SKM-1 (cell line): Measurements from ENCODE around the gene C3orf85.
"Not testable (repeated sequence)": the region's sequence is repeated elsewhere in the genome, so short reads cannot be mapped to it uniquely, and the experiment has no call there.

Experiments used
- DNase-seq: peaks from one replicate; lab custom pipeline; 2025; ENCODE audit not compliant: unreplicated experiment; lab: John Stamatoyannopoulos, UW

Gene C3orf85, protein sequence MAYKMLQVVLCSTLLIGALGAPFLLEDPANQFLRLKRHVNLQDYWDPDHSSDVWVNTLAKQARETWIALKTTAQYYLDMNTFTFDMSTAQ

DNA sequence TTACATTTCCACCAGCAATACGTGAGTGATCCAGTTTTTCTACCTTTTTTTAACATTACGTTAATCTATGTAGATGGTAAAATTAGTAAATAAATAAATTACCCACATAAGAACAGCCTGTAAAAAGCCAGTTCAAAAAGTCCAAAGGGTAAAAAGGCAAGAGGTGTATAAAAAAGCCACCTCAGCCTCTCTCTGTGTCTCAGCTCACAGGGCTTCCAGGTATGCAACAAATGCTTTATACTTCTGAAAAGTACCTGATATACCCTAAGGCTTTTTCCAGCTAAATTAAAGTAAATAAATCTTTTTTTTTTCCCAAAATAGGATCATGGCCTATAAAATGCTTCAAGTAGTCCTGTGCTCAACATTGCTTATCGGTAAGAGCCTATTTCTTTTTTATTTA, at the start of gene C3orf85:
TSS of gene C3orf85 (plus strand) at position 197 of the 400 bp plus-strand sequence. CDS start at position 326, 129 bp downstream.
- DNase-seq = no peak

DNA sequence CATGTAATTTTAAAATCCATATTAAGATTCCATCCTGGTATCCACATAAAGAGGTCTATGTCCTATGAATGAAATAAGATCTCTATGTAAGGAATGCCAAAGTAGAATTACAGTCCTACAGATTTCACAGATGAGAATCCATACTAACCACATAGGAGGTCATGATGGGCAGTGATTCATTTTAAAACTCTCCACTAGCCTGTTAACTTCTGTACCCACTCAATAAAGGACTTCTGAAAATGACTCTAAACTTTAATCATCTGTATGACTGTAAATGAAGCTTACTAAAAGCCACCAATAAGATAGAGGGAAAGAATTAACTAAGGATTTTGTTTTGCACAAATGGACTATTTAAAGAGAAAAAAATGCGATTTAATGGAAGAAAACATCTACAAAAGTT, 47.3 kb upstream of the C3orf85 start:
- no peak for DNase-seq

DNA sequence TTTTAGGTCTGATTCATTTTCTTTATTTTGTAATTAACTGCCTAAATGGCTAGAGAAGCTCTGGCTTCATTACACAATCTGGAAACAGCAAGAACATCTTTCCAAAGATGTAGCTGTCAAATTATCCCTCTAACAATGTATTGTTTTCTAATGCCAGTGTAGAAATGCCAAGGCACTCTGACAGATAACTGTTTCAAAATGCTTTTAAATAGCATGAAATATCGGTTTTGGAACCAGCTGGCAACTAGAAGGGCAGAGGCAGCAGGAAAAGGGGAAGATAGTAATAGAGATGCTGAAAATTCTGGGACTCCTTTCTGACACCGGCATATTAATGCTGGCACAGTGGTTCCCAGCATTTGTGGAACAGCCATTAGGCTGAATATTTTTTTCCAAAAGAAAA, 44.7 kb upstream of the C3orf85 start:
- DNase-seq = no peak

DNA sequence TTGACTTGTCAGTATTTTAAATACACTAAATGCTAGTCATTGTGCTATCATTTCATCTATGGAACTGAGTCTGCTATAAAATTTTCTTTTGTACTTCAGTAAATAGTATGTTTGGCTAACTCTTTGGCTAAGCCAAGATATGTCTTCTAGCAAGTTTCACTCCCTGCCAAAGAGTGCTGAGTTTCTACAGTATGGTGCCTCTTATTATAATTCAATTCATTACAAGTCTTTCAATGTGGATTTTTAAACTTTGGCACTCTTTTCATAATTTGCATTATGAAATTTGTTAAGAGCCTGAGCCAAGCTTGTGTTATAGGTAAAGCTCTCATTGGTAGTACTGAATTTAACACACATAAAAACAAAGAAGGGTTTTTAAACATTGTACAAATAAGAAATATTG, 43.0 kb upstream of the C3orf85 start:
- DNase-seq = no peak

DNA sequence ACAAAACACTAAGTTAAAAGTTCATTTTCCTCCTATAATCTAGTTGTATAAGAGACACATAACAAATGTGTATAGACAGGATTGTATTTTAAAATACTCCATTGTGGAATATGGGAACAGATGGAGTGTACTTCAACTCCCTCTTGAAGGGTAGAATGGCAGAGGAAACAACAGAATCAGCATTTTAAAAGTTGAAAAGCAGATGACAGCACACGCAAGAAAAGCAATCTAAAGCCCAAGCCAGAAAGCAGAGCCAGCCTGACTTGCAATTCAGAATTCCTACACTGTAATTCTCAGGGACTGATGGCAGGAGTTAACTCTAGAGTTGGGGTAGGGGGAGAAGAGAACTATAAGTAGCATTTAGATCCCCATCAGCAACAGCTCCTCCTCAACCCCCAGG, 41.4 kb upstream of the C3orf85 start:
- no peak for DNase-seq

DNA sequence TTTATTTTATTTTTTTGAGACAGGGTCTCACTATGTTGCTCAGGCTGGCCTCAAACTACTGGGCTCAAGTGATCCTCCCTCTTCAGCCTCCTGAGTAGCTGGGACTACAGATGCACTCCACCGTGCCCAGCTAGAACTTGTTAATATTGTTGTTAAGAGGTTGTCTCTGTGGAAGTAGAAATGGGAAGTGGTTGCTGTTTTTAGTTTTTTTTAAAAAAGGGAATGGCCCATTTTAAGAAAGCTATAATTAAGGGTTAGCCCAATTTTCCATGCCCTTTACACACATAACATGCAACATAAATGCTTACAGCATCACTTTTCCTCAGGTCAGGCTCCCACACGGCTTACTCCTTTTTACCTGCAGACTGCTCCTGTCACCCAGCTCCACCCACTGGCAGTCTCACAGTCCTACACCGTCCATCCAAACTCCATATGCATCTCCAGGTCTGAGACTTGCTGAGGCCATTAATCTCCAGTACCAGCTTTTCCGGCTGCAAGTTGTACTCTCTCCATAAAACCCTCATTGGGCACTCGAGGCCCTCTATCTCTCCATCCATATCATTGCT, 38.4 kb upstream of the C3orf85 start:
- DNase-seq = no peak

DNA sequence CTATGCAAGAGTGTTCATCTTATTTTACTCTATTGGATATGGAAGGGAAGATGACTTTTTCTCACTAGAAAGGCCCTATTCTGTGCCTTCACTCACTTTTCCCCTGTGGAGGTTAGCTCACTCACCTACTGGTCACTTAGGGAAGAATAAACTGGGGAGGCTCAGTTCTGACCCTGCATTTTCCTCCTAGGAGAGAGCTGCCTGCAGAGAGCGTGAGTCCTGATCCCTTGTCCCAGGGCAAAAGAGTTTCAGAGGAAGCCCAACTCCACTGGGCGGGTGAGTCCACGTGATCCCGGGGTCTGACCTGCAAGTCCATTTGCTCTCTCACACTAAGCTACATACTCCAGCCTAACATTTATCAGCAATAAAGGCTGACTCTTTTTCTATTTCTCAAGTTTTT, 26.9 kb upstream of the C3orf85 start:
- DNase-seq = no peak

DNA sequence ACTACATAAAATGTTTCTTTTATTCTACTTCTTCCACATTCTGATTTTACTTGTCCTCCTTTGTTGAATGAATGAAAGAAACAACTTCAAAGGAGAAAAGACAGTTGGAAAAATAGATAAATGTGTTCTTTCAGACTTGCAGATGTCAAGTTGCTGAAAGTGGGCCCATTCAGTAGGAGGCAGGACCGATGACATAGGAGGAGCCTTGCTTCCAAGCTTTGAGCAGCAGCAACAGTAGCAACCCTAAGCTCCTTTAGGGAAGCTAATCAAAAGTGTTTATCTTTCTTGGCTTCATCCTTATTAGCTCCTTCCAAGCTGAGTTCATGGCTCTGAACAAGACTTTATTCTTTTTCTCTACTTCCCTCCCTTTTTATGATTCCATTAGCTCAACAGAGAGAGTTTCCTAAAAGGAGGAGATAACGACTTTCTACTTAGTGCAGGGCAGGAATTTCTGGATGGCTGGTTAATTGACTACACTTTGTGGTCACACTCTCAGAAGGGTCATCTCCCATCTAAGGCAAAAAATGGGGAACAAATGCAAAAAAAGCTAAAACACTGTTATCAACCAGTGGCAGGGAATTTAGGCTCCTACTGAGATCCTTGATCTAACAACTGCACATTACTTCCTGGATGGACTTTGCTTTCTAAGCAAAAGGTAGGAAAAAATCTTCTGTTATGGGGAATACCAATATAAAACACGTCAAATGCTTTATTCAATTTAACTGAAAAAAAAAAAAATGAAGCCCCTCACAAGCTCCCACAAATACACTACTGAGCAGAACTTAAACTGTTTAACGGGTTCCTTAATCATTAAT, 23.4 kb upstream of the C3orf85 start:
- DNase-seq = no peak

DNA sequence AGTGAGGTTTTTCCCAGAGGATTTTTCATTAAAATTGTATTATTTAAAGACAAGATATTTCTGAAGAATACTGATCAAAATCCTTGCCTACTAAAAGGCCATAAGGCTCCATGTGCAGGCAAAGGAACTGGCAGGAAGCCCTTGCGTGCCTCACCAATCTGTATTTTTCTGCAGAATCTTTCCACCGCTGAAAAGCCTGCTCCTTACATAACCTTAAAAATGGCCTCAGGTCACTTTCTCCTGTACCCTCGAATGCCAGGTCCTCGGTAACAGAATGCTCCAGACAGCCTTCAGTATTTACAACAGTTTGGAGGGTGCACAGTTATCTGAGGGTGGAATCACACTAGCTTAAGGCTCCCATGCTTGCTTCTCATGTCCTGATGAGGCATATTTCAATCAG, 21.8 kb upstream of the C3orf85 start:
- no peak for DNase-seq

DNA sequence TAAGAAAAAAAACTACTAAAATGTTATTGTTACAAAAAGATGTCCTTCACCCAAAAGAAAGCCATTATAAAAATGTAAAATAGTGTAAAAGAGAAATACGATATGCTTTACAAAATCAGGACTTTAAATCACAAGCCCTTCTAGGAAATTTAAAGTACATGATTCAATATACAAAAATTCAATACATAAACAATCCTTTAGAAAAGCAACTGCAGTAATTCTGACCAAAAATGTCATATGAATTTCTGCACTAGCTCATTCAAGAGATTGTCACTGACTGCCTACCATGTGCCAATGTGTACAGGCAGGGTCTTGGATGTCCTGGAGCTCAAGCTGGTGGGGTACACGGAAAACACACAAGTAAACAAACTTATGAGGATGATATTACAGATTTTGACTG, 21.1 kb upstream of the C3orf85 start:
- DNase-seq = no peak

DNA sequence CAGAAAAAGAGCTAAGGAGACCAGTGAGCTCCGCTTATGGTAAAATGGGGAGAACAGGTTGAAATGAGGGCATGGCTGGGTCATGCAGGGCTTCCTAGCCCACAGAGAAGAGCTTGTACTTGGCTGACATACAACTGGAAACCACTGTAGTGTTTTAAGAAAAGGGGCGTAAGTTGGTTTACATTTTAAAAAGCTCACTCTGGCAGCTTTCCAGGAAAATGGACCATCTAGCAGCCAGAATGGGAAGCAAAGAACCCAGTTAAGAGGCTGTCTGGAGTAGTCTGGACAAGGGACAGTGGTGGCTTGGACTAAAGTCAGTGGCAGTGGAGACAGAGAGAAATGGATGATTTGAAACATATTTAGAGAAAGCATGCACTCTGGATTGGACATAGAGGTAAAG, 20.5 kb upstream of the C3orf85 start:
- no peak for DNase-seq

DNA sequence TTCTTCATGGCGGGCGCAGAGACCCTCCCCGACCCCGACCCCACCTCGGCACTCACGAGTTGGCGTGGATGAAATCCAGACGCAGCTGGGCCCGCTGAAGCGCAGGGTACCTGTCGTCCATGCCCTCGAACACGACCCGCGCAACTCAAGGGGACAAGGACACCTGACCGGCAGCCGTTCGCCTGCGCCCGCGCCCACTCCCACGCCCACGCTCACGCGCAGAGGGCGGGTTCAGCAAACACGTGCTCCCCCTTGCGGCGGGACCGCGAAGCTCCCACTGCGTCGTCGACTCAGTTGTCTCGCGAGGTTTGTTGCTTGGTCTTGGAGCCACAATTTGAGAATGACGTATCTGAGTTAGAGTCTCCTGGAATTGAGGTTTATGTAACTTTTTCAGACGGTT, 18.6 kb upstream of the C3orf85 start, which contains the start of gene MORC1:
TSS of gene MORC1 (minus strand) at position 196 of the 400 bp plus-strand sequence. CDS start at position 121, 75 bp downstream.
- no peak for DNase-seq

DNA sequence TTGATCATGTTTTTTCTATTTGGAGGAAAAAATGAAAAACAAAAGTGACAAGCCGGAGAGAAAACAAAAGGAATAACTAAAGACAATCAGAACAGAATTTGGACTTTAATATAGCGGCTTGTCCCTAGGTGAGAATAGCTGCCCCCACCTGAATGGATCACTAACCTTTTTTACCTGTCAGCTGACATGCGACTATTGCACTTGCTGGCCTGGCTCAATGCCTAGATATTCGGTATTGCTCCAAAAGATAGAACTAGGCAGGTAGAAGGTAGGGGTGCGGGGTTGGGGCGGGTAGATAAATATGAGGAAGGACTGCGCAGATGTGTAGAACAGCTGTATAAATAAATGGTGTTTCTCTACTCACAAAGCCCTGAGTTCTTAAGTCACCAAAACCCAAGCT, 17.9 kb upstream of the C3orf85 start:
- DNase-seq = no peak

DNA sequence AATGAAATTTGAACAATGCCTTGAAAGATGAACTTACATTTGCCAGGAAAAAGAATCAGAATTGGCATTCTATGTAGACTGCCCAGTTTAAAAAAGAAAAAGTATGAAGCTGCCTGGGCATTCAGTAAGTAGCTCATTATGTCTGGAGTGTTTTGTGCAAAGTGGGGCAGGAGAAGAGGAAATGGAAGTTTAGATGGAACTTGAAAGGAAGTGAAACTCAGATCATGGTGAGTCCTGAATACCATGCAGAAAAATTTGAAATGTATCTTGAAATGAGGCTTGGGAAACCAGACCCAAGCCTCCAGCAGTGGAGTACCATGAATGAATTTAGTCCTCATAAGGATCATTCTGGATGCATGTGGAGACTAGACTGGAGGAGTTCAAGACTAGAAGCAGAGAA, 13.8 kb upstream of the C3orf85 start:
- DNase-seq = no peak

DNA sequence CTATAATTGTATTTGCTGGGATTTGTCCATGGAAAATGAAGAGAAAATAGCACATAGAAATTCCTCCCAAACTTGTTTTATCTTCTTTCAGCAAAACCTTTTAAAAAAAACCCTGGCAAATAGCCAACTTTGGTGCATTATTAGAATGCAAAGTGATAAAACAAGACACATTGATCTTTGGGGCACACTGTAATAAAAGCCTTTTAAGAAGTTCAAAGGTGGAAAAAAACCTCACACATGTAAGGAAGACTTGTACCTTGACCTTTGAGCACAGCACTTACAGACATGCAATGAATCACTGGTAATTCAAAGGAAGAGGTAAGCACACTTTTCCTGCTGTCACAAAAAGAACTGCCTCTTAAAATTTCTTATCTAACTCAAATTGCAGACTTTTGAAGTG, 10.6 kb upstream of the C3orf85 start:
- no peak for DNase-seq

DNA sequence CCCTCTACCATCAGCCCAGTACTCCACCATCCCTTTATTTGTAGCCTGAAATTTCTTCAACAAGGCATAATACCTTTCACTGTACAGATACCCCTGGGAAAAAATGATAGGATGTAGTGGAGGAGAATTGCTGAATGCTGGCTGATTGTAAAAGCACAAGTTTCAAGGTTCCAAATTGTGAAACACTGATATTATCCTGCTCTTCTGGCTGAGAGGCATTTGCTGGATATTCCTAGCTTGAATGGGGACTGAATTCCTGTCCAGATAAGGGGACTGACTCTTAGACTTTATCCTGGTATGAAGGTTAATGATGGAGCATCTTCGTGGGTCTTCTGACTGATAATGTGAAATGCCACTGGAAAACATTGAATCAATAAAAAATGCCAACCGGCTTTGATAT, 9.0 kb upstream of the C3orf85 start:
- DNase-seq = no peak

DNA sequence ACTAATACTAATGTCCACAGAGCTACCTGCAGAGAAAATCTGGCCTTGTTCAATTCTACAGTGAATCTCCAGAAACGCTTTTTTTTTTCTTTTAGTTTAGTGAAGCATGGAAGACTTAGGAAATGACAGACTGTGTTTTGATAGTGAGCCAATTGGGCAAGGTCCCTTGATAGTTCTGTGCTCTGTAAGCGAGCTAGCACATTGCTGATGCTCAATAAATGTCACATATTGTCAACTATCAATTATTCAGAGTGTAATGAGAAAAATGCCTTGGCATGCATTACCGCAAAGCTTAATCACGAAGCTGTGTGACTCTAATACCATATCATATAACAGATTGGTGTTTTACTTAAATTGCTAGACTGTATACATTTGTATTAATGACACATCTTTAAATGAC, 5.2 kb upstream of the C3orf85 start:
- no peak for DNase-seq

DNA sequence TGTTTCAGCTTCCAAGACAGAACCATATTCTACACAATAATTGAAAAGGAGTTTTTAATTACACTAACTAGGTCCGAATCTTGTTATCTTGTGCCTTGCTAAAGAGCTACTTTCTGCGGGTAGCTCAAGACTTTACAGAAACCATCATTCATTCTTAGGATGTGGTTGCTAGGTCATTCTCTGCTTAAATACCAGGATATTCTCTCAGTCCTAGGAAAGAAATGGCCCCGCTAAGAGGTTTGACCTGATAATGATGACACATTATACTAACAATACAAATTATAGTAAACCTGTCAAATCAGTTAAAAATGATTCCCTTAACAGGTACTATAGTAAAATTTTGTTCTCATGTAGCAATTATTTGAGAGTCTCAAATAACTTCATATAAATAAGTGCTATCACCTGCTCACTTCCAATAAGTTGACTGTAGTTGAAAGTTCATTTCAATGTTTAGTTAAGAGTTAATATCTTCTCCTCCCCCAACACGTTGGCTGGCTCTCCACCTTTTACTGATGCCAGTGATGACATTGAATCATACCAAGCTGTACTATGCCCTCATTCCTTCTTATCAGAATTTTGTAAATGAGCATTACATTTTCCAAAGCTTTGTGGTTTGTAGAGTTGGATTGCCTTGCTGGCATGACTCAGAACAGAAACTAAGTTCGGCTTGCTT, 3.6 kb upstream of the C3orf85 start:
- no peak for DNase-seq

DNA sequence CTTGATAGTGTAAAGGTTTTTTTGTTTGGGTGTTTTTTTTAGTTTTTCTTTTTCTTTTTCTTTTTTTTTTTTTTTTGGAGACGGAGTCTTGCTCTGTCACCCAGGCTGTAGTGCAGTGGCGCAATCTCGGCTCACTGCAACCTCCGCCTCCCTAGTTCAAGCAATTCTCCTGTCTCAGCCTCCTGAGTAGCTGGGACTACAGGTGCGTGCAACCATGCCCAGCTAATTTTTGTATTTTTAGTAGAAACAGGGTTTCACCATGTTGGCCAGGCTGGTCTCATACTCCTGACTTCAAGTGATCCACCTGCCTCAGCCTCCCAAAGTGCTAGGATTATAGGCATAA, 3.1 kb upstream of the C3orf85 start:
- not testable (repeated sequence) for DNase-seq

DNA sequence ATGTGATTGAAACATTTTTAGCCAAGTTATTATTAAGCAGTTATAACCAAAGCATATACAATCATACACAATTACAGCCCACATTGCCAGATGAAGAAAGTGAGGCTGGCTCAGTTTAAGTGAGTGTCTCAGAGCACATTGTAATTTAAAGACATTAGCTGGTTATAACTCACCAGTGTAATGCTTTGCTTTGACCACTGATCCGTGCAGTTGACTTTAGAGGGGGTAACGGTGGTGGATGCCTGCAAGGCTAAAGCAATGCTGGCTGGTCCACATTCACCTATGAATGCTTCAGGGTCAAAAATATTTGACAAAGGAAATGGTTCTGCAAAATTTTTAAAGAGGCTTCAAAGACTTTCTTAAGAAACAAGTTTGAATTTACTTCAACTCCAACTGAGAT, 1.2 kb downstream of the C3orf85 start:
- DNase-seq = no peak

DNA sequence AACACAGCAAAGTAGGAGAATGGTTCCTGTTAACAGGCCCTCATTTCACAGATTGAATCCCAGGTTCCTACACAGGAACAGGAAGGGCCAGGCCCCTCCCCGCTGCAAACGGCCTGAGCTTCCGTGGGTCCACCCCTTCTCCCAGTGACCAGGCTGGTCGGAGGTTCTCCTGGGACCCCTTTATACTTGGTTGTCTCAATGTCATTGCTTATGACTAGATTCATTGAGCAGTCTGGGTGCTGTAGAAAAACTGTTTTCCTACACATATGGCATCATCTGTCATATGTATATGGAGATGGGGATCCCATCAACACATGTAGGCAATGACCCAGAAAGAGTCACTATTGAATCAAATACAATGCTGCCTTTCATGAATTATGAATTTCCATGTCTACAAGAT, 3.8 kb downstream of the C3orf85 start:
- DNase-seq = no peak

DNA sequence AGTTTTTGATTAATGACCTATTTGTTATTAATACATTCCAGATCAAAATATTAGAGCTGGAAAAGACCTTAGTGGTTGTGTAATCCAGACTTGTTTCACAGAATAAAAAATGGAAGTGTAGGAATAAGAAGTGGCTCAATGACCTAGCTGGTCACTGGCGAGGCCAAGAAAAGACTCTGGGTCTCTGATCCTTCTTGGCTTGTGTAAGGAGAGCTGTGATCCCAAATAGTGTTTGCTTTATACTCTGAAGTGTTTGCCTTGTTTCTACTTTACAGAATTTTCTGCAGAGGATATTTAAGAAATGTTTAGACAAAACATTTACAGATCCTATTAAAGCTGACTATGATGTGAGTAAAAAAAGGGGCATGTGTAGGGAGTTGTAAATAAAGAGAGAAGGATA, 7.1 kb downstream of the C3orf85 start:
- DNase-seq = no peak
